H9 (cell line): ENCODE results near the gene SLC33A1. TPM values are rescaled to one million over a fixed set of nuclear protein-coding genes. Genes with fewer than 3 reads are reported as not detected.

Source experiments
- DNase-seq: peaks from one replicate; pipeline ENCODE4 v3.0.0-alpha.2; 2017
- H2AFZ ChIP-seq: one replicate; pipeline ENCODE4 v1.6.1; 2013; ENCODE audit warnings: mild to moderate bottlenecking, low read length, control low read depth, moderate library complexity
- H2AK5ac ChIP-seq: 2 replicates; pipeline ENCODE4 v1.6.1; 2013; ENCODE audit warnings: low read length, control low read depth, mixed read lengths; ENCODE audit not compliant: insufficient read length
- H2BK120ac ChIP-seq: one replicate; pipeline ENCODE4 v1.6.1; 2013; ENCODE audit warnings: low read depth, mild to moderate bottlenecking, low read length, control low read depth, inconsistent platforms; ENCODE audit not compliant: poor library complexity, severe bottlenecking
- H2BK12ac ChIP-seq: 2 replicates; pipeline ENCODE4 v1.6.1; 2013; ENCODE audit warnings: low read length, control low read depth, mixed read lengths, low read depth; ENCODE audit not compliant: insufficient read length
- H2BK15ac ChIP-seq: 2 replicates; pipeline ENCODE4 v1.6.1; 2013; ENCODE audit warnings: low read depth, low read length, control low read depth
- H2BK20ac ChIP-seq: one replicate; pipeline ENCODE4 v1.6.1; 2013; ENCODE audit warnings: low read depth, mild to moderate bottlenecking, low read length, control low read depth, inconsistent platforms; ENCODE audit not compliant: poor library complexity, severe bottlenecking
- H2BK5ac ChIP-seq: 2 replicates; pipeline ENCODE4 v1.6.1; 2013; ENCODE audit warnings: low read length, control low read depth, mixed read lengths; ENCODE audit not compliant: insufficient read length
- H3K14ac ChIP-seq: 2 replicates; pipeline ENCODE4 v1.6.1; 2013; ENCODE audit warnings: low read length, control low read depth; ENCODE audit not compliant: insufficient read depth
- H3K18ac ChIP-seq: 2 replicates; pipeline ENCODE4 v1.6.1; 2013; ENCODE audit warnings: low read depth, mild to moderate bottlenecking, mixed read lengths, low read length, control low read depth; ENCODE audit not compliant: insufficient read length
- H3K23ac ChIP-seq: 2 replicates; pipeline ENCODE4 v1.6.1; 2013; ENCODE audit warnings: low read length, control low read depth, mixed read lengths, low read depth; ENCODE audit not compliant: insufficient read length
- H3K23me2 ChIP-seq: 2 replicates; pipeline ENCODE4 v1.6.1; 2013; ENCODE audit warnings: low read depth, mild to moderate bottlenecking, mixed read lengths, low read length, control low read depth; ENCODE audit not compliant: insufficient read length, poor library complexity, severe bottlenecking
- H3K27ac ChIP-seq: 2 replicates; pipeline ENCODE4 v1.5.1; 2013; ENCODE audit warnings: low read length, control low read depth, mixed read lengths, low read depth; ENCODE audit not compliant: insufficient read length
- H3K27me3 ChIP-seq: 2 replicates; pipeline ENCODE4 v1.6.1; 2013; ENCODE audit warnings: low read length, control low read depth, inconsistent platforms; ENCODE audit not compliant: insufficient read depth
- H3K4ac ChIP-seq: 2 replicates; pipeline ENCODE4 v1.6.1; 2013; ENCODE audit warnings: low read depth, mild to moderate bottlenecking, control low read depth, inconsistent platforms, low read length, moderate library complexity
- H3K4me1 ChIP-seq: 2 replicates; pipeline ENCODE4 v1.6.1; 2013; ENCODE audit warnings: low read length, control low read depth, inconsistent platforms; ENCODE audit not compliant: insufficient read depth
- H3K4me2 ChIP-seq: 2 replicates; pipeline ENCODE4 v1.6.1; 2013; ENCODE audit warnings: low read length, control low read depth, mixed read lengths; ENCODE audit not compliant: insufficient read length, insufficient read depth
- H3K56ac ChIP-seq: 2 replicates; pipeline ENCODE4 v1.6.1; 2013; ENCODE audit warnings: low read depth, mild to moderate bottlenecking, mixed read lengths, low read length, control low read depth; ENCODE audit not compliant: insufficient read length
- H3K79me1 ChIP-seq: 2 replicates; pipeline ENCODE4 v1.6.1; 2013; ENCODE audit warnings: low read depth, mild to moderate bottlenecking, moderate library complexity, low read length, control low read depth, inconsistent platforms; ENCODE audit not compliant: insufficient read depth, poor library complexity, severe bottlenecking
- H3K79me2 ChIP-seq: 2 replicates; pipeline ENCODE4 v1.6.1; 2013; ENCODE audit warnings: low read length, control low read depth, inconsistent platforms; ENCODE audit not compliant: insufficient read depth
- H3K9ac ChIP-seq: 2 replicates; pipeline ENCODE4 v1.6.1; 2013; ENCODE audit warnings: low read length, control low read depth, mixed read lengths; ENCODE audit not compliant: insufficient read length; ENCODE audit errors: extremely low read depth
- H3K9me3 ChIP-seq: one replicate; pipeline ENCODE4 v1.6.1; 2013; ENCODE audit warnings: low read depth, low read length, inconsistent platforms; ENCODE audit not compliant: control insufficient read depth
- H3T11ph ChIP-seq: one replicate; pipeline ENCODE4 v1.6.1; 2013; ENCODE audit warnings: mild to moderate bottlenecking, low read length, control low read depth, inconsistent platforms
- H4K20me1 ChIP-seq: one replicate; pipeline ENCODE4 v1.6.1; 2013; ENCODE audit not compliant: control insufficient read depth, insufficient read length, insufficient read depth
- H4K5ac ChIP-seq: 2 replicates; pipeline ENCODE4 v1.6.1; 2013; ENCODE audit warnings: low read depth, mild to moderate bottlenecking, mixed read lengths, low read length, control low read depth; ENCODE audit not compliant: insufficient read length
- H4K8ac ChIP-seq: replicated peaks from 2 replicates; pipeline ENCODE4 v1.6.1; 2013; ENCODE audit warnings: low read length, control low read depth, mixed read lengths, low read depth; ENCODE audit not compliant: insufficient read length
- H4K91ac ChIP-seq: 2 replicates; pipeline ENCODE4 v1.6.1; 2013; ENCODE audit warnings: low read depth, mild to moderate bottlenecking, moderate library complexity, mixed read lengths, low read length, control low read depth; ENCODE audit not compliant: insufficient read length
- H3K27ac Mint-ChIP-seq, 3 experiments: 2 replicates in 2 of 3; 3 replicates in 1 of 3; pipeline ENCODE4 v1.8.0; 2020 to 2021; ENCODE audit warnings: mixed read lengths in 3 of 3, mild to moderate bottlenecking in 1 of 3, moderate library complexity in 1 of 3
- H3K27me3 Mint-ChIP-seq: 2 replicates; pipeline ENCODE4 v1.8.0; 2021; ENCODE audit warnings: low read depth, mild to moderate bottlenecking, moderate library complexity, mixed read lengths
- H3K36me3 Mint-ChIP-seq, 3 experiments: 2 replicates in 2 of 3; 3 replicates in 1 of 3; pipeline ENCODE4 v1.8.0; 2020 to 2021; ENCODE audit warnings: low read depth in 3 of 3, mixed read lengths in 3 of 3; ENCODE audit not compliant: insufficient read depth in 1 of 3
- H3K4me1 Mint-ChIP-seq, 2 experiments: 2 replicates each; pipeline ENCODE4 v1.8.0; 2020; ENCODE audit warnings: mixed read lengths in 2 of 2
- H3K4me3 Mint-ChIP-seq, 2 experiments: 2 replicates in 1 of 2; 3 replicates in 1 of 2; pipeline ENCODE4 v1.8.0; 2020 to 2021; ENCODE audit warnings: mild to moderate bottlenecking in 2 of 2, mixed read lengths in 2 of 2, moderate library complexity in 1 of 2
- H3K9me3 Mint-ChIP-seq, 2 experiments: 2 replicates in 1 of 2; 3 replicates in 1 of 2; pipeline ENCODE4 v1.8.0; 2020; ENCODE audit warnings: mild to moderate bottlenecking in 2 of 2, mixed read lengths in 2 of 2, moderate library complexity in 1 of 2
- CTCF ChIP-seq: fragments of 200-600 bp; sonication (generic); conservative IDR thresholded peaks from 3 replicates; pipeline ENCODE4 v1.8.0; 2021; ENCODE audit warnings: antibody characterized with exemption, mild to moderate bottlenecking
- WGBS: extraction: QIAGEN DNeasy Blood & Tissue Kit; methylation state at CpG from one replicate; pipeline ENCODE4 v1.1.7; 2013; ENCODE audit warnings: missing lambda C conversion rate, low lambda C conversion rate, mixed read lengths; ENCODE audit not compliant: insufficient read length; ENCODE audit errors: extremely low coverage; 5-methylcytosine and 5-hydroxymethylcytosine counted together
- total RNA-seq: library from RNA; stranded (reverse); gene quantifications from 2 replicates; pipeline ENCODE4 v1.2.1, GENCODE V29; 2021

SLC33A1 gene
- total RNA-seq, 1 experiment from 2014 or later, result 15.0 TPM

GRCh38 chr3:155782390-155782953 is 71.8 kb downstream of the SLC33A1 start:
- H2BK5ac ChIP-seq, result no peak overlapping the region
- no peak overlapping the region for H4K91ac ChIP-seq
- no peak overlapping the region for H3K27ac Mint-ChIP-seq
- no peak overlapping the region for H3K18ac ChIP-seq
- no peak overlapping the region for H3K4me3 Mint-ChIP-seq
- H3K4me1 ChIP-seq, result no peaks in the 10 kb centered on the region
- H3K56ac ChIP-seq, result no peak overlapping the region
- no peak overlapping the region for H2AK5ac ChIP-seq
- no peak overlapping the region for H3K4me2 ChIP-seq
- H3K27me3 ChIP-seq, result no peaks in the 10 kb centered on the region
- no peak overlapping the region for H4K5ac ChIP-seq
- H3T11ph ChIP-seq, result no peak overlapping the region
- H2AFZ ChIP-seq, result no peak overlapping the region
- no peak overlapping the region for H3K23ac ChIP-seq
- H3K27me3 Mint-ChIP-seq, result no peaks in the 10 kb centered on the region
- no peaks in the 10 kb centered on the region for H3K4me1 Mint-ChIP-seq
- WGBS, result no CpG with 5 or more reads among the region's 1 CpG
- no peak overlapping the region for H3K27ac ChIP-seq
- H2BK20ac ChIP-seq, result no peak overlapping the region
- no peak for TF ChIP-seq CTCF
- H3K79me2 ChIP-seq, result no peaks in the 10 kb centered on the region
- H3K9ac ChIP-seq, result no peak overlapping the region
- peaks cover 9 to 10% (median 9%) of the 10 kb centered on the region in 3 experiments for H3K36me3 Mint-ChIP-seq
- no peak overlapping the region for H2BK120ac ChIP-seq
- H2BK15ac ChIP-seq, result no peak overlapping the region
- H2BK12ac ChIP-seq, result no peak overlapping the region
- H3K4ac ChIP-seq, result no peak overlapping the region
- H4K8ac ChIP-seq, result no peak overlapping the region
- H3K79me1 ChIP-seq, result no peaks in the 10 kb centered on the region
- H3K9me3 Mint-ChIP-seq, result peaks cover 0 to 6% of the 10 kb centered on the region in 2 experiments; a peak in 3 of 5 replicates
- no peak for DNase-seq
- H3K14ac ChIP-seq, result no peak overlapping the region
- H4K20me1 ChIP-seq, result no peaks in the 10 kb centered on the region
- no peaks in the 10 kb centered on the region for H3K23me2 ChIP-seq
- H3K9me3 ChIP-seq, result no peaks in the 10 kb centered on the region
